Neuronal stem cell (in vitro differentiated cells): ENCODE measurements around the gene ARID5A.

Experiments used
- DNase-seq: peaks from one replicate; pipeline ENCODE4 v3.0.0-alpha.2; 2013; ENCODE audit warnings: low spot score
- H2AFZ ChIP-seq: one replicate; pipeline ENCODE4 v1.6.1; 2013; ENCODE audit warnings: mild to moderate bottlenecking, low read length, inconsistent platforms
- H2AK5ac ChIP-seq: 2 replicates; pipeline ENCODE4 v1.6.1; 2013; ENCODE audit warnings: low read depth, mild to moderate bottlenecking, inconsistent platforms, low read length, moderate library complexity, mixed read lengths
- H2BK120ac ChIP-seq: 2 replicates; pipeline ENCODE4 v1.6.1; 2013; ENCODE audit warnings: low read depth, mild to moderate bottlenecking, inconsistent platforms, low read length, moderate library complexity, mixed read lengths
- H2BK12ac ChIP-seq: one replicate; pipeline ENCODE4 v1.6.1; 2013; ENCODE audit warnings: low read length, inconsistent platforms
- H2BK15ac ChIP-seq: 2 replicates; pipeline ENCODE4 v1.6.1; 2013; ENCODE audit warnings: mild to moderate bottlenecking, low read length, inconsistent platforms, mixed read lengths
- H2BK5ac ChIP-seq: one replicate; pipeline ENCODE4 v1.6.1; 2013; ENCODE audit warnings: inconsistent platforms, mild to moderate bottlenecking, low read length, moderate library complexity
- H3K14ac ChIP-seq: one replicate; pipeline ENCODE4 v1.6.1; 2013; ENCODE audit warnings: low read length, inconsistent platforms
- H3K18ac ChIP-seq: 2 replicates; pipeline ENCODE4 v1.6.1; 2013; ENCODE audit warnings: low read length, inconsistent platforms
- H3K23ac ChIP-seq: 2 replicates; pipeline ENCODE4 v1.6.1; 2013; ENCODE audit warnings: low read depth, mild to moderate bottlenecking, mixed read lengths, low read length, inconsistent platforms; ENCODE audit not compliant: poor library complexity
- H3K27ac ChIP-seq: replicated peaks from 3 replicates; pipeline ENCODE4 v1.5.1; 2013; ENCODE audit warnings: low read length, inconsistent platforms
- H3K27me3 ChIP-seq, 3 experiments: 2 replicates each; pipeline ENCODE4 v1.6.1; 2013; ENCODE audit warnings: low read length in 3 of 3, mild to moderate bottlenecking in 2 of 3, inconsistent platforms in 1 of 3, low read depth in 1 of 3, mixed read lengths in 1 of 3, moderate library complexity in 1 of 3; ENCODE audit not compliant: control insufficient read depth in 3 of 3, insufficient read depth in 3 of 3
- H3K36me3 ChIP-seq, 2 donors: replicated peaks in 1 of 2; 2 replicates each; pipeline ENCODE4 v1.6.1; 2013; ENCODE audit warnings: low read length in 2 of 2; ENCODE audit not compliant: control insufficient read depth in 2 of 2, insufficient read depth in 2 of 2
- H3K4ac ChIP-seq: 2 replicates; pipeline ENCODE4 v1.6.1; 2013; ENCODE audit warnings: inconsistent platforms, mild to moderate bottlenecking, low read length, moderate library complexity
- H3K4me1 ChIP-seq, 2 donors: 1 replicate in 1 of 2; 2 replicates in 1 of 2; pipeline ENCODE4 v1.6.1; 2013; ENCODE audit warnings: low read length in 2 of 2, low read depth in 1 of 2; ENCODE audit not compliant: control insufficient read depth in 2 of 2, insufficient read depth in 1 of 2
- H3K4me2 ChIP-seq: one replicate; pipeline ENCODE4 v1.6.1; 2013; ENCODE audit warnings: mild to moderate bottlenecking, low read length, inconsistent platforms; ENCODE audit not compliant: insufficient read depth, poor library complexity, severe bottlenecking
- H3K4me3 ChIP-seq, 2 donors: 2 replicates each; pipeline ENCODE4 v1.5.1; 2013; ENCODE audit warnings: low read length in 2 of 2, mild to moderate bottlenecking in 2 of 2, inconsistent platforms in 1 of 2, moderate library complexity in 1 of 2
- H3K79me1 ChIP-seq: one replicate; pipeline ENCODE4 v1.6.1; 2013; ENCODE audit warnings: low read depth, mild to moderate bottlenecking, inconsistent platforms, low read length, moderate library complexity
- H3K9ac ChIP-seq: one replicate; pipeline ENCODE4 v1.6.1; 2013; ENCODE audit warnings: mild to moderate bottlenecking, low read depth, low read length, inconsistent platforms; ENCODE audit not compliant: poor library complexity
- H3K9me3 ChIP-seq, 2 donors: replicated peaks in 1 of 2; 2 replicates each; pipeline versions ENCODE3 to v1.6.1; 2013; ENCODE audit warnings: low read length in 2 of 2, mild to moderate bottlenecking in 2 of 2, inconsistent platforms in 1 of 2, low read depth in 1 of 2, mixed read lengths in 1 of 2, moderate library complexity in 1 of 2; ENCODE audit not compliant: control insufficient read depth in 2 of 2, insufficient read depth in 1 of 2
- H4K8ac ChIP-seq: one replicate; pipeline ENCODE4 v1.6.1; 2013; ENCODE audit warnings: low read depth, mild to moderate bottlenecking, inconsistent platforms, low read length, moderate library complexity
- H4K91ac ChIP-seq: one replicate; pipeline ENCODE4 v1.6.1; 2013; ENCODE audit warnings: low read length, low read depth, mild to moderate bottlenecking, inconsistent platforms; ENCODE audit not compliant: poor library complexity
- WGBS, 2 donors: extraction: QIAGEN DNeasy Blood & Tissue Kit; methylation state at CpG; one replicate each; pipeline ENCODE4 v1.1.7; 2013; ENCODE audit warnings: missing lambda C conversion rate in 2 of 2, mixed read lengths in 1 of 2; ENCODE audit not compliant: insufficient read length in 2 of 2, insufficient replicate concordance in 1 of 2; ENCODE audit errors: extremely low coverage in 2 of 2; 5-methylcytosine and 5-hydroxymethylcytosine counted together

ARID5A gene

GRCh38 chr2:96528700-96529375 lies 7.7 kb upstream of the ARID5A start:
- Histone ChIP-seq H3K36me3 (no peaks in the 10 kb centered on the region), H3K23ac (no peak overlapping the region), H2AFZ (no peak overlapping the region), H2BK5ac (no peak overlapping the region), H3K79me1 (no peaks in the 10 kb centered on the region), H3K14ac (no peak overlapping the region), H2BK15ac (no peak overlapping the region), H2BK120ac (no peak overlapping the region), H3K4me1 (peaks cover 0 to 5% of the 10 kb centered on the region in 2 donors), H2AK5ac (peak overlapping the region; percentile 60), H4K91ac (no peak overlapping the region), H3K27me3 (peaks cover 0 to 76% (median 10%) of the 10 kb centered on the region in 3 experiments), H4K8ac (no peak overlapping the region), H3K4ac (no peak overlapping the region), H3K4me3 (peak overlapping the region in 1 of 2 donors; percentile 10), H3K27ac (no peak overlapping the region), H3K18ac (no peak overlapping the region), H2BK12ac (no peak overlapping the region), H3K4me2 (no peak overlapping the region), H3K9ac (no peak overlapping the region), H3K9me3 (no peaks in the 10 kb centered on the region)
- DNase-seq, result no peak
- WGBS, 2 donors, result no CpG with 5 or more reads among the region's 8 CpGs

- H2BK12ac ChIP-seq, result no peak overlapping the region
- H2BK120ac ChIP-seq, result no peak overlapping the region
- H2BK15ac ChIP-seq, result no peak overlapping the region
- no peak overlapping the region for H3K4ac ChIP-seq
- no peak overlapping the region for H3K14ac ChIP-seq
- H3K36me3 ChIP-seq, result no peaks in the 10 kb centered on the region
- no peak for DNase-seq
- no peak overlapping the region for H2AFZ ChIP-seq
- peaks cover 0 to 5% of the 10 kb centered on the region in 2 donors for H3K4me1 ChIP-seq
- no peaks in the 10 kb centered on the region for H3K9me3 ChIP-seq
- no peak overlapping the region for H3K18ac ChIP-seq
- peak overlapping the region in 1 of 2 donors; percentile 11 for H3K4me3 ChIP-seq
- H3K79me1 ChIP-seq, result no peaks in the 10 kb centered on the region
- H3K4me2 ChIP-seq, result no peak overlapping the region
- H3K27me3 ChIP-seq, result peaks cover 0 to 76% (median 10%) of the 10 kb centered on the region in 3 experiments
- WGBS, 2 donors, result no CpG with 5 or more reads among the region's 9 CpGs
- no peak overlapping the region for H3K9ac ChIP-seq
- no peak overlapping the region for H4K8ac ChIP-seq
- peak overlapping the region; percentile 32 for H2BK5ac ChIP-seq
- no peak overlapping the region for H4K91ac ChIP-seq
- no peak overlapping the region for H3K23ac ChIP-seq
- H3K27ac ChIP-seq, result no peak overlapping the region
- H2AK5ac ChIP-seq, result peak overlapping the region; percentile 60
These were observed 7.0 kb upstream of the ARID5A start for GRCh38 chr2:96529376-96530143.

GRCh38 chr2:96530144-96530430 lies 6.5 kb upstream of the ARID5A start:
- Histone ChIP-seq H2BK15ac (no peak overlapping the region), H3K4me3 (no peak overlapping the region), H3K36me3 (no peaks in the 10 kb centered on the region), H3K27me3 (peaks cover 0 to 75% (median 10%) of the 10 kb centered on the region in 3 experiments), H3K79me1 (no peaks in the 10 kb centered on the region), H3K9me3 (no peaks in the 10 kb centered on the region), H3K18ac (no peak overlapping the region), H3K4me2 (no peak overlapping the region), H3K4ac (no peak overlapping the region), H3K9ac (no peak overlapping the region), H2AFZ (no peak overlapping the region), H4K8ac (no peak overlapping the region), H2BK12ac (no peak overlapping the region), H3K4me1 (peaks cover 0 to 5% of the 10 kb centered on the region in 2 donors), H3K14ac (no peak overlapping the region), H3K27ac (no peak overlapping the region), H2BK5ac (no peak overlapping the region), H2AK5ac (no peak overlapping the region), H2BK120ac (no peak overlapping the region), H4K91ac (no peak overlapping the region), H3K23ac (no peak overlapping the region)
- DNase-seq, result no peak
- no CpG with 5 or more reads among the region's 6 CpGs for WGBS, 2 donors
